Measurements from ENCODE around the gene ARMH4. TPM values are rescaled to one million over a fixed set of nuclear protein-coding genes. Genes with fewer than 3 reads are reported as not detected.

ARMH4 gene
- total and polyA plus RNA-seq, 4 donors = 0.40 to 14.2 (median 1.1) TPM

- Histone ChIP-seq H3K4me3 (no peak overlapping the region), H3K27ac (ENCODE audit: low read depth in 1 of 2, low read length in 1 of 2) (no peak overlapping the region), H3K36me3 (ENCODE audit: control insufficient read depth in 4 of 4, insufficient read depth in 4 of 4, low read length in 4 of 4) (no peaks in the 10 kb centered on the region), H3K9me3 (ENCODE audit: control insufficient read depth in 4 of 4, insufficient read depth in 3 of 4, low read length in 3 of 4) (peaks cover 0 to 2% (median 0%) of the 10 kb centered on the region in 4 donors), H3K4me1 (ENCODE audit: control insufficient read depth in 5 of 5, insufficient read depth in 5 of 5, low read length in 5 of 5) (no peaks in the 10 kb centered on the region), H3K9ac (ENCODE audit: insufficient read depth in 1 of 2, low read length in 2 of 2) (no peak overlapping the region), H3K27me3 (ENCODE audit: control insufficient read depth in 3 of 3, insufficient read depth in 3 of 3, low read length in 2 of 3) (peaks cover 0 to 4% (median 2%) of the 10 kb centered on the region in 3 donors)
- no peak for DNase-seq
- 36 to 54% methylated on average over 3 of the region's 3 CpGs for WGBS, 2 donors
- ATAC-seq (ENCODE audit: insufficient read depth, low FRiP score) = no peak
- TF ChIP-seq, protein P1, sequence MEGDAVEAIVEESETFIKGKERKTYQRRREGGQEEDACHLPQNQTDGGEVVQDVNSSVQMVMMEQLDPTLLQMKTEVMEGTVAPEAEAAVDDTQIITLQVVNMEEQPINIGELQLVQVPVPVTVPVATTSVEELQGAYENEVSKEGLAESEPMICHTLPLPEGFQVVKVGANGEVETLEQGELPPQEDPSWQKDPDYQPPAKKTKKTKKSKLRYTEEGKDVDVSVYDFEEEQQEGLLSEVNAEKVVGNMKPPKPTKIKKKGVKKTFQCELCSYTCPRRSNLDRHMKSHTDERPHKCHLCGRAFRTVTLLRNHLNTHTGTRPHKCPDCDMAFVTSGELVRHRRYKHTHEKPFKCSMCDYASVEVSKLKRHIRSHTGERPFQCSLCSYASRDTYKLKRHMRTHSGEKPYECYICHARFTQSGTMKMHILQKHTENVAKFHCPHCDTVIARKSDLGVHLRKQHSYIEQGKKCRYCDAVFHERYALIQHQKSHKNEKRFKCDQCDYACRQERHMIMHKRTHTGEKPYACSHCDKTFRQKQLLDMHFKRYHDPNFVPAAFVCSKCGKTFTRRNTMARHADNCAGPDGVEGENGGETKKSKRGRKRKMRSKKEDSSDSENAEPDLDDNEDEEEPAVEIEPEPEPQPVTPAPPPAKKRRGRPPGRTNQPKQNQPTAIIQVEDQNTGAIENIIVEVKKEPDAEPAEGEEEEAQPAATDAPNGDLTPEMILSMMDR (IDR thresholded peaks at IDR 0.05; ENCODE audit: control extremely low read depth, extremely low read depth) = no peak
These were observed 42.3 kb downstream of the ARMH4 start for GRCh38 chr14:58109744-58110143.

- H3K36me3 ChIP-seq (ENCODE audit: control insufficient read depth in 4 of 4, insufficient read depth in 4 of 4, low read length in 4 of 4) = no peaks in the 10 kb centered on the region
- DNase-seq (no peak), ATAC-seq (ENCODE audit: insufficient read depth, low FRiP score) (no peak)
- whole genome bisulfite sequencing, 2 donors = 90% methylated on average over 1 of the region's 1 CpG
- peaks cover 0 to 4% (median 2%) of the 10 kb centered on the region in 3 donors for H3K27me3 ChIP-seq (ENCODE audit: control insufficient read depth in 3 of 3, insufficient read depth in 3 of 3, low read length in 2 of 3)
- H3K9me3 ChIP-seq (ENCODE audit: control insufficient read depth in 4 of 4, insufficient read depth in 3 of 4, low read length in 3 of 4) = no peaks in the 10 kb centered on the region
- H3K4me3 ChIP-seq = no peak overlapping the region
- no peak overlapping the region for H3K27ac ChIP-seq (ENCODE audit: low read depth in 1 of 2, low read length in 1 of 2)
- TF ChIP-seq, protein P1 (IDR thresholded peaks at IDR 0.05; ENCODE audit: control extremely low read depth, extremely low read depth) = no peak
- H3K4me1 ChIP-seq (ENCODE audit: control insufficient read depth in 5 of 5, insufficient read depth in 5 of 5, low read length in 5 of 5) = no peaks in the 10 kb centered on the region
- no peak overlapping the region for H3K9ac ChIP-seq (ENCODE audit: insufficient read depth in 1 of 2, low read length in 2 of 2)
These were observed 43.3 kb downstream of the ARMH4 start for GRCh38 chr14:58108717-58109116.

- ATAC-seq (ENCODE audit: insufficient read depth, low FRiP score) (peak; percentile 66), DNase-seq (peak; percentile 56 to 84 (median 76))
These were observed 44.0 kb downstream of the ARMH4 start for GRCh38 chr14:58107947-58108552.

More at GRCh38 chr14:58107947-58108552, 44.0 kb downstream of the ARMH4 start:
- TF ChIP-seq, protein P1 (IDR thresholded peaks at IDR 0.05; ENCODE audit: control extremely low read depth, extremely low read depth) = peak; percentile 37
- WGBS, 2 donors = 24 to 28% methylated on average over 4 of the region's 4 CpGs
- Histone ChIP-seq H3K4me3 (no peak overlapping the region), H3K27me3 (ENCODE audit: control insufficient read depth in 3 of 3, insufficient read depth in 3 of 3, low read length in 2 of 3) (peaks cover 0 to 4% (median 2%) of the 10 kb centered on the region in 3 donors), H3K4me1 (ENCODE audit: control insufficient read depth in 5 of 5, insufficient read depth in 5 of 5, low read length in 5 of 5) (no peaks in the 10 kb centered on the region), H3K9ac (ENCODE audit: insufficient read depth in 1 of 2, low read length in 2 of 2) (no peak overlapping the region), H3K36me3 (ENCODE audit: control insufficient read depth in 4 of 4, insufficient read depth in 4 of 4, low read length in 4 of 4) (no peaks in the 10 kb centered on the region), H3K9me3 (ENCODE audit: control insufficient read depth in 4 of 4, insufficient read depth in 3 of 4, low read length in 3 of 4) (no peaks in the 10 kb centered on the region), H3K27ac (ENCODE audit: low read depth in 1 of 2, low read length in 1 of 2) (no peak overlapping the region)

All from lung (tissue), 12 donors.